ENCODE measurements around the gene CYP4X1.
"Not testable (repeated sequence)": the region's sequence is repeated elsewhere in the genome, so short reads cannot be mapped to it uniquely, and the experiment has no call there.

DNA sequence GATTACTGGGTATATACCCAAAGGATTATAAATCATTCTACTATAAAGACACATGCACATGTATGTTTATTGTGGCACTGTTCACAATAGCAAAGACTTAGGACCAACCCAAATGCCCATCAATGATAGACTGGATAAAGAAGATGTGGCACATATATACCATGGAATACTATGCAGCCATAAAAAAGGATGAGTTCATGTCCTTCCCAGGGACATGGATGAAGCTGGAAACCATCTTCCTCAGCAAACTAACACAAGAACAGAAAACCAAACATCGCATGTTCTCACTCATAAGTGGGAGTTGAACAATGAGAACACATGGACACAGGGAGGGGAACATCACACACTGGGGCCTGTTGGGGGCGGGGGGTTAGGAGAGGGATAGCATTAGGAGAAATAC lies 32.9 kb upstream of the CYP4X1 start:
- TF ChIP-seq POLR2AphosphoS5 (IDR thresholded peaks at IDR 0.05); POLR2A (IDR thresholded peaks at IDR 0.05; ENCODE audit: low read depth): not testable (repeated sequence)
- TF ChIP-seq, protein P1, sequence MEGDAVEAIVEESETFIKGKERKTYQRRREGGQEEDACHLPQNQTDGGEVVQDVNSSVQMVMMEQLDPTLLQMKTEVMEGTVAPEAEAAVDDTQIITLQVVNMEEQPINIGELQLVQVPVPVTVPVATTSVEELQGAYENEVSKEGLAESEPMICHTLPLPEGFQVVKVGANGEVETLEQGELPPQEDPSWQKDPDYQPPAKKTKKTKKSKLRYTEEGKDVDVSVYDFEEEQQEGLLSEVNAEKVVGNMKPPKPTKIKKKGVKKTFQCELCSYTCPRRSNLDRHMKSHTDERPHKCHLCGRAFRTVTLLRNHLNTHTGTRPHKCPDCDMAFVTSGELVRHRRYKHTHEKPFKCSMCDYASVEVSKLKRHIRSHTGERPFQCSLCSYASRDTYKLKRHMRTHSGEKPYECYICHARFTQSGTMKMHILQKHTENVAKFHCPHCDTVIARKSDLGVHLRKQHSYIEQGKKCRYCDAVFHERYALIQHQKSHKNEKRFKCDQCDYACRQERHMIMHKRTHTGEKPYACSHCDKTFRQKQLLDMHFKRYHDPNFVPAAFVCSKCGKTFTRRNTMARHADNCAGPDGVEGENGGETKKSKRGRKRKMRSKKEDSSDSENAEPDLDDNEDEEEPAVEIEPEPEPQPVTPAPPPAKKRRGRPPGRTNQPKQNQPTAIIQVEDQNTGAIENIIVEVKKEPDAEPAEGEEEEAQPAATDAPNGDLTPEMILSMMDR (IDR thresholded peaks at IDR 0.05) = not testable (repeated sequence)

Measured in esophagus muscularis mucosa (tissue), 3 donors.